HepG2 (cell line): ENCODE measurements around the gene PIK3R3.

Experiments
- CBFB ChIP-seq: sonication (generic); formaldehyde crosslinking; IDR thresholded peaks from 2 replicates; pipeline ENCODE4 v1.4.0; 2020; ENCODE audit warnings: missing genetic modification reagents
- KLF11 ChIP-seq: IDR thresholded peaks from 2 replicates; pipeline ENCODE4 v1.6.1; 2016; ENCODE audit warnings: missing compliant biosample characterization
- SIN3A ChIP-seq: IDR thresholded peaks from 2 replicates; pipeline ENCODE4 v1.6.1; 2011; ENCODE audit warnings: low read depth, mild to moderate bottlenecking, control low read depth, low read length, borderline replicate concordance
- TAF1 ChIP-seq: sonication (generic); formaldehyde crosslinking; IDR thresholded peaks from 2 replicates; pipeline ENCODE4 v1.4.0; 2020; ENCODE audit warnings: missing genetic modification reagents
- TF ChIP-seq, protein P1 (sequence below): sonication (generic); formaldehyde crosslinking; IDR thresholded peaks from 2 replicates; pipeline ENCODE4 v1.5.0; 2020; ENCODE audit warnings: mild to moderate bottlenecking, missing genetic modification reagents, moderate library complexity
- TF ChIP-seq, protein P2 (sequence below): sonication (generic); formaldehyde crosslinking; IDR thresholded peaks from 2 replicates; pipeline ENCODE4 v1.4.0; 2020; ENCODE audit warnings: missing genetic modification reagents, borderline replicate concordance

DNA sequence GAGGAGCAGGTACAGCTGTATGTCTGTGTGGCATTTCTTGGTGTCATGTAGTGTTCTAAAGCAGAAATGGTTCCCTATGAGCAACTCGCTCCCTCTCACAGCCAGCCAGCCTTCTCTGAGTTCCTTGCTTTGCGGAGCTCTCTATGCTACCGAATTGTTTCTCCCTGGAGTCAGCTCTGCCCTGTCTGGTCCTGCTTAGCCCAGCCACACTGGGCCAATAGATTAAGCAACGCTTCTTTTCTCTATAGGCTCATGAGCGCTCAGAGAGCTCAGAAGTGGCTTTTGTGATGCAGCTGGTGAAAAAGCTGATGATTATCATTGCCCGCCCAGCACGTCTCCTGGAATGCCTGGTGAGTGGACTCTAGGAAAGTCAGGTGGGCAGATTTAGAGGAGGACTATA lies 113.1 kb downstream of the PIK3R3 start:
- no peak for TF ChIP-seq KLF11 (CRISPR knock-in tag)
- TF ChIP-seq, protein P1, sequence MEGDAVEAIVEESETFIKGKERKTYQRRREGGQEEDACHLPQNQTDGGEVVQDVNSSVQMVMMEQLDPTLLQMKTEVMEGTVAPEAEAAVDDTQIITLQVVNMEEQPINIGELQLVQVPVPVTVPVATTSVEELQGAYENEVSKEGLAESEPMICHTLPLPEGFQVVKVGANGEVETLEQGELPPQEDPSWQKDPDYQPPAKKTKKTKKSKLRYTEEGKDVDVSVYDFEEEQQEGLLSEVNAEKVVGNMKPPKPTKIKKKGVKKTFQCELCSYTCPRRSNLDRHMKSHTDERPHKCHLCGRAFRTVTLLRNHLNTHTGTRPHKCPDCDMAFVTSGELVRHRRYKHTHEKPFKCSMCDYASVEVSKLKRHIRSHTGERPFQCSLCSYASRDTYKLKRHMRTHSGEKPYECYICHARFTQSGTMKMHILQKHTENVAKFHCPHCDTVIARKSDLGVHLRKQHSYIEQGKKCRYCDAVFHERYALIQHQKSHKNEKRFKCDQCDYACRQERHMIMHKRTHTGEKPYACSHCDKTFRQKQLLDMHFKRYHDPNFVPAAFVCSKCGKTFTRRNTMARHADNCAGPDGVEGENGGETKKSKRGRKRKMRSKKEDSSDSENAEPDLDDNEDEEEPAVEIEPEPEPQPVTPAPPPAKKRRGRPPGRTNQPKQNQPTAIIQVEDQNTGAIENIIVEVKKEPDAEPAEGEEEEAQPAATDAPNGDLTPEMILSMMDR (CRISPR knock-in tag): no peak
- TF ChIP-seq TAF1 (CRISPR knock-in tag): no peak
- TF ChIP-seq SIN3A: no peak
- TF ChIP-seq, protein P2, sequence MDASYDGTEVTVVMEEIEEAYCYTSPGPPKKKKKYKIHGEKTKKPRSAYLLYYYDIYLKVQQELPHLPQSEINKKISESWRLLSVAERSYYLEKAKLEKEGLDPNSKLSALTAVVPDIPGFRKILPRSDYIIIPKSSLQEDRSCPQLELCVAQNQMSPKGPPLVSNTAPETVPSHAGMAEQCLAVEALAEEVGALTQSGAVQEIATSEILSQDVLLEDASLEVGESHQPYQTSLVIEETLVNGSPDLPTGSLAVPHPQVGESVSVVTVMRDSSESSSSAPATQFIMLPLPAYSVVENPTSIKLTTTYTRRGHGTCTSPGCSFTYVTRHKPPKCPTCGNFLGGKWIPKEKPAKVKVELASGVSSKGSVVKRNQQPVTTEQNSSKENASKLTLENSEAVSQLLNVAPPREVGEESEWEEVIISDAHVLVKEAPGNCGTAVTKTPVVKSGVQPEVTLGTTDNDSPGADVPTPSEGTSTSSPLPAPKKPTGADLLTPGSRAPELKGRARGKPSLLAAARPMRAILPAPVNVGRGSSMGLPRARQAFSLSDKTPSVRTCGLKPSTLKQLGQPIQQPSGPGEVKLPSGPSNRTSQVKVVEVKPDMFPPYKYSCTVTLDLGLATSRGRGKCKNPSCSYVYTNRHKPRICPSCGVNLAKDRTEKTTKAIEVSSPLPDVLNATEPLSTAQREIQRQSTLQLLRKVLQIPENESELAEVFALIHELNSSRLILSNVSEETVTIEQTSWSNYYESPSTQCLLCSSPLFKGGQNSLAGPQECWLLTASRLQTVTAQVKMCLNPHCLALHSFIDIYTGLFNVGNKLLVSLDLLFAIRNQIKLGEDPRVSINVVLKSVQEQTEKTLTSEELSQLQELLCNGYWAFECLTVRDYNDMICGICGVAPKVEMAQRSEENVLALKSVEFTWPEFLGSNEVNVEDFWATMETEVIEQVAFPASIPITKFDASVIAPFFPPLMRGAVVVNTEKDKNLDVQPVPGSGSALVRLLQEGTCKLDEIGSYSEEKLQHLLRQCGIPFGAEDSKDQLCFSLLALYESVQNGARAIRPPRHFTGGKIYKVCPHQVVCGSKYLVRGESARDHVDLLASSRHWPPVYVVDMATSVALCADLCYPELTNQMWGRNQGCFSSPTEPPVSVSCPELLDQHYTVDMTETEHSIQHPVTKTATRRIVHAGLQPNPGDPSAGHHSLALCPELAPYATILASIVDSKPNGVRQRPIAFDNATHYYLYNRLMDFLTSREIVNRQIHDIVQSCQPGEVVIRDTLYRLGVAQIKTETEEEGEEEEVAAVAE (CRISPR knock-in tag): no peak
- no peak for TF ChIP-seq CBFB (CRISPR knock-in tag)
